Panc1 (cell line): ENCODE data around the gene KANSL2. TPM values are rescaled to one million over a fixed set of nuclear protein-coding genes. Genes with fewer than 3 reads are reported as not detected.

Experiments
- ATAC-seq: fragments of 200-7000 bp; cut with Tn5 transposase; 2 replicates; pipeline ENCODE4 v1.9.1; 2020; ENCODE audit warnings: mild to moderate bottlenecking, moderate library complexity
- BruUV-seq: library from RNA; stranded (reverse); fragments of 400-500 nt; replicated peaks from 2 replicates; lab custom pipeline; 2021; lab: Mats Ljungman, UMichigan
- CTCF ChIA-PET: fragments of 300-600 bp; sonication (Branson Sonifier 250); formaldehyde crosslinking; loops from one replicate; lab custom pipeline; 2022; ENCODE audit warnings: antibody characterized with exemption; lab: Charles Lee
- POLR2A ChIA-PET: fragments of 300-600 bp; sonication (Branson Sonifier 250); formaldehyde crosslinking; loops from one replicate; lab custom pipeline; 2022; ENCODE audit warnings: antibody characterized with exemption; lab: Charles Lee
- DNase-seq: peaks from one replicate; pipeline ENCODE4 v3.0.0-alpha.2; 2010; ENCODE audit warnings: low read depth, low spot score
- H3K27ac ChIP-seq: 2 replicates; pipeline ENCODE4 v1.5.1; 2011; ENCODE audit warnings: mild to moderate bottlenecking, low read length, inconsistent platforms
- H3K27me3 ChIP-seq: fragments of 200-500 bp; sonication (Bioruptor generic); 2 replicates; pipeline ENCODE4 v1.6.0; 2014; ENCODE audit warnings: low read length, inconsistent platforms; ENCODE audit not compliant: control insufficient read depth, insufficient read depth
- H3K36me3 ChIP-seq: fragments of 200-500 bp; sonication (Bioruptor generic); 2 replicates; pipeline ENCODE4 v1.5.1; 2014; ENCODE audit warnings: inconsistent platforms, mild to moderate bottlenecking, low read length, moderate library complexity; ENCODE audit not compliant: control insufficient read depth, insufficient read depth
- H3K4me1 ChIP-seq: 2 replicates; pipeline ENCODE4 v1.5.1; 2011; ENCODE audit warnings: inconsistent platforms, mild to moderate bottlenecking, low read length, moderate library complexity; ENCODE audit not compliant: control insufficient read depth, insufficient read depth
- H3K4me3 ChIP-seq, 2 experiments: 2 replicates each; pipeline ENCODE4 v1.5.1; 2011 to 2012; ENCODE audit warnings: low read depth in 2 of 2, low read length in 2 of 2, mild to moderate bottlenecking in 2 of 2, inconsistent platforms in 1 of 2, moderate library complexity in 1 of 2
- H3K9me3 ChIP-seq: fragments of 200-500 bp; sonication (Bioruptor generic); 2 replicates; pipeline ENCODE4 v1.5.1; 2014; ENCODE audit warnings: low read depth, mild to moderate bottlenecking, inconsistent platforms, low read length, moderate library complexity; ENCODE audit not compliant: control insufficient read depth, insufficient read depth
- CTCF ChIP-seq: fragments of 450-650 bp; IDR thresholded peaks from 2 replicates; pipeline ENCODE4 v1.5.1; 2017; ENCODE audit warnings: mild to moderate bottlenecking
- POLR2AphosphoS5 ChIP-seq: IDR thresholded peaks from 2 replicates; pipeline ENCODE4 v1.6.1; 2012; ENCODE audit warnings: mild to moderate bottlenecking, low read depth, low read length, moderate library complexity
- REST ChIP-seq, 2 experiments: IDR thresholded peaks; 2 replicates each; pipeline ENCODE4 v1.6.1; 2011 to 2012; ENCODE audit warnings: low read depth in 2 of 2, control low read depth in 1 of 2, low read length in 1 of 2, mild to moderate bottlenecking in 1 of 2, moderate library complexity in 1 of 2; ENCODE audit not compliant: insufficient read depth in 1 of 2
- SIN3A ChIP-seq: IDR thresholded peaks from 2 replicates; pipeline ENCODE4 v1.6.1; 2012; ENCODE audit warnings: low read depth, mild to moderate bottlenecking, low read length, moderate library complexity, borderline replicate concordance; ENCODE audit not compliant: insufficient read depth
- TCF7L2 ChIP-seq: IDR thresholded peaks from 2 replicates; pipeline ENCODE4 v1.6.1; 2011; ENCODE audit warnings: mild to moderate bottlenecking, low read depth, low read length, inconsistent platforms
- in situ Hi-C: cut with HindIII; loops from 2 replicates; pipeline ENCODE4 v1.10.0; 2016; ENCODE audit warnings: low sequenced_read_pairs, low pct_unique_long_range_greater_than_20kb
- intact Hi-C: fragments of 100-400 bp; cut with micrococcal nuclease; formaldehyde crosslinking; loops from one replicate; pipeline ENCODE4 v1.10.0; 2022; ENCODE audit not compliant: unreplicated experiment
- total RNA-seq: library from RNA; stranded (reverse); gene quantifications from one replicate; pipeline ENCODE4 v1.2.1, GENCODE V29; 2021; ENCODE audit not compliant: unreplicated experiment

The KANSL2 gene
- total RNA-seq, 1 experiment from 2014 or later: 36.9 TPM

GRCh38 chr12:48668996-48669395 is 13.0 kb downstream of the KANSL2 start:
- H3K27ac ChIP-seq: no peak overlapping the region
- H3K36me3 ChIP-seq: peaks cover 17% of the 10 kb centered on the region
- intact Hi-C loops: no loop called here
- ChIA-PET POLR2A (no interaction called here), CTCF (no interaction called here)
- H3K4me3 ChIP-seq: no peak overlapping the region
- no peaks in the 10 kb centered on the region for H3K9me3 ChIP-seq
- ATAC-seq: no peak
- H3K4me1 ChIP-seq: no peaks in the 10 kb centered on the region
- TF ChIP-seq SIN3A (no peak), TCF7L2 (no peak), POLR2AphosphoS5 (no peak), CTCF (no peak), REST (IDR thresholded peaks at IDR 0.05; ENCODE audit: insufficient read depth in 1 of 2, low read depth in 2 of 2, low read length in 1 of 2) (no peak)
- no peaks in the 10 kb centered on the region for H3K27me3 ChIP-seq
- in situ Hi-C loops: no loop called here
- no peak for DNase-seq
- BruUV-seq: no TSS peak

GRCh38 chr12:48659863-48660262 is 22.2 kb downstream of the KANSL2 start:
- intact Hi-C loops: no loop called here
- DNase-seq (no peak), ATAC-seq (no peak)
- no peak for TF ChIP-seq REST (IDR thresholded peaks at IDR 0.05; ENCODE audit: insufficient read depth in 1 of 2, low read depth in 2 of 2, low read length in 1 of 2)
- no peak for TF ChIP-seq CTCF
- TF ChIP-seq SIN3A: no peak
- no peak for TF ChIP-seq POLR2AphosphoS5
- TF ChIP-seq TCF7L2: no peak
- H3K4me3 ChIP-seq: no peak overlapping the region
- ChIA-PET CTCF (interaction anchor here (0.6 kb wide), 1 partner anchor 84 kb away, joined by 5 read pairs; no protein-coding TSS in a partner anchor), POLR2A (no interaction called here)
- no TSS peak for BruUV-seq
- H3K27ac ChIP-seq: no peak overlapping the region
- H3K4me1 ChIP-seq: no peaks in the 10 kb centered on the region
- no peaks in the 10 kb centered on the region for H3K27me3 ChIP-seq
- no peaks in the 10 kb centered on the region for H3K9me3 ChIP-seq
- in situ Hi-C loops: no loop called here
- H3K36me3 ChIP-seq: peaks cover 34% of the 10 kb centered on the region
